NCI-H2196 treated with DMSO at 0.1 percent for 48 hours (cell line): ENCODE results near the gene GABARAPL1.
"Not testable (repeated sequence)": the region's sequence is repeated elsewhere in the genome, so short reads cannot be mapped to it uniquely, and the experiment has no call there.

Experiments used
- DNase-seq: peaks from one replicate; lab custom pipeline; 2025; ENCODE audit not compliant: unreplicated experiment; lab: John Stamatoyannopoulos, UW

Gene GABARAPL1

DNA sequence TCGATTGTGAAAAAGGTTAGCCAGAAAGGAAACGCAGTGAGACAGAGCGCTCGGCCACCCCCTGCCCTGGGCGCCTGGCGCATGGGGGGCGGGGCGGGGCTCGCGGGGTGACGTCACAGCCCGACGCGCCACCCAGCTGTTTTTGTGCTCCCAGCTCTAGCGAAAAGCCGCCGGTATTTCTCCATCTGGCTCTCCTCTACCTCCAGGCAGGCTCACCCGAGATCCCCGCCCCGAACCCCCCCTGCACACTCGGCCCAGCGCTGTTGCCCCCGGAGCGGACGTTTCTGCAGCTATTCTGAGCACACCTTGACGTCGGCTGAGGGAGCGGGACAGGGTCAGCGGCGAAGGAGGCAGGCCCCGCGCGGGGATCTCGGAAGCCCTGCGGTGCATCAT, at the start of gene GABARAPL1:
Gene GABARAPL1, plus strand, starts transcription at position 139 of the 393 bp plus-strand sequence. Its CDS starts 253 bp downstream, at position 392.
- DNase-seq = peak; percentile 25

DNA sequence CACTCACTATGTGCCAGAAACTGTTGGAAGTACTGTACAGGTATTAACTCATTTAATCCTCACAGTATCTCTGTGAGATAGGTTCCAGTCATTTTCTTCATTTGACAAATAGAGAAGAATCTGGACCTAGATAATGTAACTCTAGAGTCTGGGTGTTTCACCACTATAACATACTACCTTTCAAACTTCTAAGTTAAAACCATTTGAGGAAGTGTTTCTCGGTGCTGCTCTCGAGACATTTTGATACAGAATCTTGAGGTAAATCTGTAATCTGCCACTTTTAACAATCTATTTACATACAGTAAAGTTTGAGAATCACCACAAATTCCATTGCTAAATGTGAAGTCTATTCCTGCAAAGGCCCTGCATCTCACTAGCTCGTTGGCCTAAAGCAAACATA, 49.6 kb upstream of the GABARAPL1 start:
- no peak for DNase-seq

DNA sequence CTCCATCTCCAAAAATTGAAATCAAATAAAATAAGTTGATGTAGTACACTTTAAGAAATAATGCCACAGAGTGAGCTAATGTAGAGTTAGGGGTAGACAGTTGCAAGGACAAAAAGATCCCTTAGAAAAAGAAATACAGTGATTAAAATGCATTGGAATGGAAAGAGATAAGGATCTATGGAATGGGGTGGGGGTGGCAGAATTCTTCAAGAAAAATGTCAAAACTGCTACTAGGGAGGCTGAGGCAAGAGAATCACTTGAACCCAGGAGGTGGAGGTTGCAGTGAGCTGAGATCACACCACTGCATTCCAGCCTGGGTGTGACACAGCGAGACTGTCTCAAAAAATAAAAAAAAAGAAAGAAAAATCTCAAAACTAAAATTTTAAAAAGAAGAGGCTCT, 47.3 kb upstream of the GABARAPL1 start:
- no peak for DNase-seq

DNA sequence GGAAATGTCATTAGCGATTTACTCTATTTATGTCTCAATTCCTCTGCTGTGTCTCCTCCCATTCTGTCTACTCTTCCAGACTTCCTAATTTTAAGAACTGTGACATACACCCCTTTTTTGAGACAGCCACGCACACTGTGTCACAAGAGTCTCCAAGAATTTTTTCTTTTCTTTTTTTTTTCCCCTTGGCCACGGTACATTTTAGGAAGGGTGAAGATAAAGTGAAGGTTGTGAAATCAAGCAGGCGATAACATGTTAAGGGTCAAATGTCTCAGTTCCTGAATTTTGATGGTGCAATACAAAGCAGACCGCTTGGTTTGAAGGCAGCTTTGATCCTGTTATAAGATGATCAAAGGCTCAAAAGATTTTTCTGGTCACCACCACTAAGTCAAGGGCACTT, 45.1 kb upstream of the GABARAPL1 start:
- no peak for DNase-seq

DNA sequence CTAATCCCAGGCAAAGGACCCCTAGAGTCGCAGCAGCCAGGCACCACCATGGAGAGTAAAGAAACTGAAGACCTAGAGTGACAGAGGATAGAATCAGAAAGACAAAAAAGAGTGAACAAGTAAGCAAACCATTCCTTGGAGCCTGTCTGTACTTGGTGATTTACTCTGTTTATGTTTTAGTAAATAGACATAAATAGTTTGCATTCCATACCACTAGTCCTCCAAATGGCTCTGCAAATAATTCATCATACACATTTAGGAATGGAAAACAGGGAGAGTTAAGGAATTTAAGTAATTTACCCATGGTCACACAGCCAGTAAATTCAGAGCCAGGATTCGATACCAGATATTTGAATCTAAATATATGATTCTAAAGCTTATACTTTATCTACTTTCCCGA, 43.6 kb upstream of the GABARAPL1 start:
- DNase-seq = no peak

DNA sequence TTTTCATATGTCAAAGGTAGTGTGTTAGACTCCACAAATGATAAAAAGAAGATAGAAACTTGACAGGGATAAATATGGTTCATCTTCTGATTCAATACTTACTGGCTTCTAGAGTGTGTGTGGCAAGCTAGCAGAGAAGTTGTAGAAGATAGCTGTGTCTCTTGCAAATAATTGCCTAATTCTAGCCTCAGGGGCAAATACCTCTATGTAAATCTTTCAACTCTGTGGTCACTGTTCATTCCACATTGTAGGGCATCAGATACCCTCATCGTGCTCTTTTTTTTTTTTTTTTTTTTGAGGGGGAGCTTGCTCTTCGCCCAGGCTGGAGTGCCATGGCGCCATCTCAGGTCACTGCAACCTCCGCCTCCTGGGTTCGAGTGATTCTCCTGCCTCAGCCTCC, 42.5 kb upstream of the GABARAPL1 start:
- DNase-seq = no peak

DNA sequence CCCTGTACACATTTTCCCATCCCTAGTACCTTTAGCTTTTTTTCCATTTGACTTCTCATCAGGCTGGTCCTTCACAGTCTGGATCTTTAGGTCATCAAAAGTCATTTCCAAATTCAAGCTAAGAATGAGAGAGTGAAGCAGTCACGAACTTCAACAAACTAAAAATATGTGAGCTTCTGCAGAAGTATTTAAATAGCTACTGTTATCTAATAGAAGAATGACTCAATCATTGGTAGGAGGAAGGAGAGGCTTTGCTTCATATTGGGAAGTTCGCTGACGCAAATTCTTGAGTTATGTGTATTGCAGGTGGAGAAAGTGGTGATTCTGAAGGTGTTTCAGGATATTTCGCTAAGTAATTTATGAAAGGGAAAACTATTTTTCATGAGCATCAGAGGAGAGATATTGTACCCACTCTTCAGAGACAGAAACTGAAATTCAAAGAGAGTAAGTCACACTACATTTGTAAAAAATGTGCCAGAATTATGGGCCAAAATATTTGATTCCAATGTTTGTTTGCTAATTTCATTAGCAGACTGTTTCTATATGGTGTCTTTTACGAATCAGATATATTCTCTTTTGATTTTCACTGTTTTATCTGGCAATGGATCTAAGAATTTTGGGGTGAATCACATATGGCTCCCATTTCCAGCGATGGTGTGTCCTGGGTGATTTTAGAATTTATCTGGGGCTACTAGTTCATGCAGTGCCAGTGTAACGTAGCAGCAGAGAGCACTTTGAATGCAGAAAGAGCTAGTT, 40.5 kb upstream of the GABARAPL1 start, which contains the start of gene OLR1:
Gene OLR1, minus strand, starts transcription at position 160 of the 756 bp plus-strand sequence. Its CDS starts 55 bp downstream, at position 105.
- DNase-seq = no peak

DNA sequence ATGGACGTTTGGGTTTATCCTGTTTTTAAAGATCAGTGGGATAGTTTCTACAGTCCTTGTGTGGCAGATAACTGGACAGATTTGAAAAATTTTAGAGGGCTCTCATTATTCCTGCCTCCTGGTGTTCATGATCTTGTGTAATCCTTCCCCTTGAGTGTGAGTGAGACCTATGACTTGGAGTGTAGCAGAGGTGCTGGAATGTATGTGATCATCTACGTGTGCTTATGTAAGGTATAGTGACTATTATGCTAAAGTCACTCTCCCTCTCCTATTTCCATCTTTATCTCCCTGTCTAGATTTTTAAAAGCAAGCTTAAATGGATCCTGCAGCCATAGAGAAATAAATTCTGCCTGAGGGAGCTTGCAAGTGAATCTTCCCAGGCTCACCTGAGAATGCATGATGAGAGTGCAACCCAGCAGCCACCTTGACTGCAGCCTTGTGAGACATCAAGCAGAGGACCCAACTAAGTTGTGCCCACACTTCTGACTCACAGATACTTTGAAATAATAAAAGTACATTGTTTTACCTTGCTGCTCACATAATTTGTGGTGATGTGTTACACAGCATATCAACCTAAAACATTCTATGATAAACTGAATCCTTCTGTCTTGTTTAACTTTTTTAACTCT, 37.6 kb upstream of the GABARAPL1 start:
- DNase-seq = no peak

DNA sequence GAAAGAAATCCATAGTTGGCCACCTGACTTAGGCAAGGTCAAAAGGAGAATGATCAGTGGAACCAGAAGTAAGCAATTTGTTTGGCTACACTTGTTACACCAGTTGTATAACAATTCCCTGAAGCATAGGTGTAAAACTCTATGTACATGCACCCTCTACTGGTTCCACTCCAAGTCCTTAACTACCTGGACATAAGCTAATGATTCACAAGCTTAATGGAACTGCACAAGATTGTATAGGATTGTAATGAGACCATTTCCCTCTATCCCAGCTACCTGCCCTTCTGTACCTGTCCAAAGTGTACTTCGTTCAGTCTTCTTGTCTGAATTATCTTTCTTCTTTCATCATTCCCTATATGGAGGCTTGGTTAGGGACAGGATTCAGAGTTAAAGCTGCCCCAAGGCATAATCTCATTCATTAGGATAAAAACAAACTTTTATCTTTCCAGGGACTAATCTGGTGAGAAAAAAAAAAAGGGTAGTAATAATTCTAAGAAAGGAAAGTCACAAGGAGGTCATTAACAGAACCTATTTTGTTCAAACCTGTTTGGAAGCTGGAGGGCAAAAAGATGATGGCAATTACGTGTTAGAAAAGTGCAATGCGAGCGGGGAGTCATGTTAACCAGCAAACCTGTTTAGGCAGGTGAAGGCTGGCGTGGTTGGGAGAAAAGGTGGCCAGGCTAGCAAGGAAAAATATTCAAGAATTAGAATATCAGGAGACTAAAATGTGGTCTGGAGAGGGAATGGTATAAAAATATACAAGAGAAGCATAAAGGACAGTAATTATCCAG, 36.6 kb upstream of the GABARAPL1 start:
- DNase-seq = no peak

DNA sequence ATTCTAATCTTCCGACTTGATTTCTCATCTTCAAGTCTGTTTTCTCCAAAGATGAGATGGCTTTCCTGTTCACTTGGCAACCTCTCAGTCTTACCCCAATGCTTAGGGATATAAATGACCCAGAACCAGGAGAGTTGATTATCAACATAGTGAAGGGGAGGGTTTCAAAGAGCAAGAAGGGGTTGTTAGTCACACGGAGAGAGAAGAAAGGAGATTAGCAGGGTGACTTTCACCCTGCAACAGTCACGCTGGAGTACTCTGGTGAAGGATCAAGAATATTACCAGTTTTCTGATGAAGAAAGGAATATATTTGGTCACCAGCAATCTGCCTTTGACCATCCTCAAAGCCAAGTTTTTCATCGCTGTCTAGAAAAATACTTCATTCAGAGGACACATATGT, 33.9 kb upstream of the GABARAPL1 start, which contains the start of gene TMEM52B:
Gene TMEM52B, plus strand, starts transcription at position 212 of the 400 bp plus-strand sequence. CDS start 543 bp downstream, outside the sequence.
- no peak for DNase-seq

DNA sequence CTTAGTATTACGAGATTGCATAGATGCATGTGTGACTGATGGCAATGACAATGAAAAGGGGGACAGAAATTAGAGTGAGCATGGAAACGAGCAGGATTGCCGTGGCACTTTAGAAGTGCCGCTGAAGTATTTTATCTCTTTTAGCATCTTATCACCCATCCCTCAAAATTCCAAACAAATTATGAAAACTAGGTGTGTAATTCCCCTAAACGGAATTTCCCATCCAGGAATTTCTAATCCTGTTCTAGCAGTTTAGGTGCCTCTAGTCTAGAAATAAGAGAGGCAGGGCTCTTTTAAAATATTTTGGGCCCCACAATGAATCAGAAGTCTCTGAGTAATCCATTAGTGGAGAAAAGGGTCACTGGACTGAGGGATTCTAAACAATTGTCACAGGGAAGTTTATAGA, 32.9 kb upstream of the GABARAPL1 start:
- DNase-seq = no peak

DNA sequence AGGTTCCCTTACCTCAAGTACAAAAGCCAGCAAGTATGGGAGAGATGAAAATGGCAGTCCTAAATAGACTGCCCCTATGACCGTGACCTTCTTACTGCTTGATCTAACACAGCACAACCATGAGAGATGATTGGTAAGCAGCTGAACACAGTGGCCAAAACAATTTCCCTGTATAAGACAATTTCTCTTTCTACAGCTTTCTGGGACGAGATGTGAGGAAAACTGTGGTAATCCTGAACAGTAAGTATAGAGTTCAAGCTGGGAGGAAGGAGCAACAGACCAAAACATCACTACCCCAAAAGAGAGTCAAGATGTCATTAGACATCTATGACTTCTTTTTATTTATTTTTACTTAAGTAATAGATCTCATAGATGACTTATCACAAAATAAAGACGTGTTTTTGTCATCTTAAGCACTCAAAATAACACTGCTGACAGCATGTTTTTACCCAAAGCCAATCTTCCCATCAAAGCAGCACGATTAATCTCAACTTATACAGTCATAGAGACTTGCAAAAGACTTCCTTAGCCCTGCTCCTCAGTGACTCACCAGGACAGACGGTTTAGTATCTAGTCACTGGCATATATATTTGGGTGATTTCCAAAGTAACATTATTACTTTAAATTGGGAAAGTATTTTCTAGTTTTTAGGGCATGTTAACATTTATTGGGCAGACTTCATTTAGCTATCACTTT, 30.2 kb upstream of the GABARAPL1 start:
- no peak for DNase-seq

DNA sequence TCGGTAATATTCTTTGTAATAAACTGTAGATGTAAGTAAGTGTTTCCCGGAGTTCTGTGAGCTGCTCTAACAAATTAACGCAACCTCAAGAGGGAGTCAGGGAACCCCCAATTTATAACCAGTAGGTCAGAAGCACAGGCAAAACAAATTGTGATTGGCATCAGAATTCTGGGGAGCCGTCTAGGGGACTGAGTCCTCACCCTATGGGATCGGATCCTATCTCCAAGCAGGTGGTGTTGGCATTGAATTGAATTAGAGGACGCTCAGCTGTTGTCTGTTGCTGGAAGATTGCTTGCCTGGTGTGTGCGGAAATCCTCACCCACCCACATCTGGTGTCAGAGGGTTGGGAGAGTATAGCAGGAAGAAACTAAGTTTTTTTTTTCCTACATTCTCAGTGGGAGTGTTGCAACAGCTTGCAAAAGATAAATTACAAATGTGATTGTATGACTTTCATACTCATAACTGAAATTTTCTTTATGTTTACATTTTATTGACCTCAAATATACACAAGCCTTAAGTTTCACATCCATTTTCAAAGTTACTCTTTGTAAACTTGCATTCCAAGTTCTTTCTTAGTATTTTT, 28.3 kb upstream of the GABARAPL1 start:
- DNase-seq = no peak

DNA sequence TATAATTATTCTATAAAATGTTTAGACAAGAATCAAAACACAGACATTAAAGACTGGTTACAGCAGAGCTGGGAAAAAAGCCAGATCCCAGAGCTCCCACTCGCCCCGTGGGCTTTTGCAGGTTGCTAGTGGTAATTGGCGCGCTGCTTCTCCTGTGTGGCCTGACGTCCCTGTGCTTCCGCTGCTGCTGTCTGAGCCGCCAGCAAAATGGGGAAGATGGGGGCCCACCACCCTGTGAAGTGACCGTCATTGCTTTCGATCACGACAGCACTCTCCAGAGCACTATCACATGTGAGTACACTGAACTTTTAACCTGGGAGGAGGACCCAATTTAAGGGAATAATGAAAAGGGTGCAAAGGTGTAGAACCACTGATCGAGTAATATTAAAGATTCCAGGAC, 26.4 kb upstream of the GABARAPL1 start:
- DNase-seq = no peak

DNA sequence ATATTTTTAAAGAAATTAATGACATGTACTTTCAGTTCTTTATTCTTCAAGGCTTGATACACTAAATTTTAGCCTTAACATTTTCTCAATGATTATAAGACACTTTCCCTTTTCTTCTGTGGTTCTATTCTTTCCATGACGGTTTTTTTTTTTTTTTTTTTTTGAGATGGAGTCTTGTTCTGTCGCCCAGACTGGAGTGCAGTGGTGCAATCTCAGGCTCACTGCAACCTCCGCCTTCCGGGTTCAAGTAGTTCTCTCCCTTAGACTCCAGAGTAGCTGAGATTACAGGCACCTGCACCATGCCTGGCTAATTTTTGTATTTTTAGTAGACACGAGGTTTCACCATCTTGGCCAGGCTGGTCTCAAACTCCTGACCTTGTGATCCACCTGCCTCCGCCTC, 25.7 kb upstream of the GABARAPL1 start:
- not testable (repeated sequence) for DNase-seq

DNA sequence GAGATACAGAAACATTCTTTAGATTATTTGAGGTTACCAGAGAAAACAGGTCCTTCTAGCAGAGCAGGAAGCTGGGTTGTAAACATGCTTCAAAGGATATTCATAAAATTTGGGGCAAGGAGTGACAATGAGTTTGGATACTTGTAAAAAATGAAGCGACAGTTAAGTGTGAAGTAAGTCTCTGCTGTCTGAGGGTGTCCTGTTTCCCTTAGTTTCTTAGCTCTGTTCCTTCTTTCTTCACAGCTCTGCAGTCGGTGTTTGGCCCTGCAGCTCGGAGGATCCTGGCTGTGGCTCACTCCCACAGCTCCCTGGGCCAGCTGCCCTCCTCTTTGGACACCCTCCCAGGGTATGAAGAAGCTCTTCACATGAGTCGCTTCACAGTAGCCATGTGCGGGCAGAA, 23.0 kb upstream of the GABARAPL1 start:
- no peak for DNase-seq

DNA sequence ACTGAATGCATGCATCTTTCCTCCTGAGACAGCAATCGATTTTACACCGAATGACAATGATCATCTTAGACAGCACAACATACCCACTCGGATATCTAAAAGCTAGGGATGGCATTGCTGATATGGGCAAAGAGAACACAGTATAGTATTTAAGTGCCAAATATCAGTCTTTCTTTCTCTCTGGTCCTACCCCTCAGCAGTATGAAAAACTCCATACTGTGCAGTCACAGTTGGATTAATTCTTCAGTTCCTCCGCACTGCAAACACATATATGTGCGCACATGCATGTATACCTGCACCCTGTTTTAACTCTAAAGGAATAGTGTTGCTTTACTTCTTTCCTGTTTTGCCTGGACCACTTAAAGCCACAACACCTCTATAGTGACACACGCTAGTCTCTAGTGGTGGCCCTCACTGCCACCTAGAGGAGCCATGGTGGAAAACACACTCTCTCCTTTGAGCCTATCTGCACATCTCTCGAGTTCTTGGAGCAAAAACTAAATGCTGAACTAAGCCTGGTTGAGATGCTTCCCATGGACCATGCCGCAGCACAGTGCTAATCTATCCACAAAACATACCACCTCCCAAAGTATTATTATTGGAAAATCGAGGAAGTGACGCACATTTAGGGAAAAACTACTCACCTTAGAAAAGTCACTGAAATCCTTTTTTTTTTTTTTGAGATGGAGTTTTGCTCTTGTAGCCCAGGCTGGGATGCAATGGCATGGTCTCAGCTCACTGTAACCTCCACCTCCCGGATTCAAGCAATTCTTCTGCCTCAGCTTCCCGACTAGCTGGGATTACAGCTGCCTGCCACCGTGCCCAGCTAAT, 21.9 kb upstream of the GABARAPL1 start:
- no peak for DNase-seq

DNA sequence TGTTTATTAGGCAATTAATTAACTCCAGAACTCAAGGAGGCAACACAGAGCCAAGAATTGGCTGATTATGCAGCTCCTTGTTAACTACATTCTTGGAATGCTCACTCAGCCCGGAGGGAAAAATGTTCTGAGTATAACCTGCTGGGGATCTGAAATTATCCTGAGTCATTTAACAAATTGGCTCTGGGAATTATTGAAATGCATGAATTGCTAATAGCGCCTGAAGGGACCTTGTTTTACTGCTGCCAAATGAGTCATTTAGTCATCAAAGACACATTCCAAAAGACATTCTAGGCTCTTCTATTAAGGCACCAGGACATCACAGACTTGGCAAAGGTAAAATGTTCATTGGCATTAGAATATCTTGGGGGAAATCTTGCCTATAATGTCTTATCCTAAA, 20.8 kb upstream of the GABARAPL1 start:
- DNase-seq = no peak

DNA sequence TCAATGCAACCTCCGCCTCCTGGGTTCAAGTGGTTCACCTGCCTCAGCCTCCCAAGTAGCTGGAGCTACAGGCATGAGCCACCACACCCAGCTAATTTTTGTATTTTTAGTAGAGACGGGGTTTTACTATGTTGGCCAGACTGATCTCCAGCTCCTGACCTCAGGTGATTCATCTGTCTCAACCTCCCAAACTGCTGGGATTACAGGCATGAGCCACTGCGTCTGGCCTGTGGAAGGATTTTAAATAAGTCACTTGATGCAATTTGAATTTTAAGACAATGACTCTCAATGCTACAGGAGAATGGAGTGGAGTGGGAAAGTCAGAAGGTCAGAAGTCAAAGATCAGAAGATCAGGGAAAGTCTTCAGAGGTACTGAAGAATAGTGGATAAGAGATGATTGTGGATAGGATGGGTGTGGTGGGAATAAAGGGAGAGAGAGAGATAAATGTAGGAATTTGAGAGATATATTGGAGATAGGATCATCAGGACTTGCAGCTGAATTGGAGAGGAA, 18.5 kb upstream of the GABARAPL1 start:
- no peak for DNase-seq

DNA sequence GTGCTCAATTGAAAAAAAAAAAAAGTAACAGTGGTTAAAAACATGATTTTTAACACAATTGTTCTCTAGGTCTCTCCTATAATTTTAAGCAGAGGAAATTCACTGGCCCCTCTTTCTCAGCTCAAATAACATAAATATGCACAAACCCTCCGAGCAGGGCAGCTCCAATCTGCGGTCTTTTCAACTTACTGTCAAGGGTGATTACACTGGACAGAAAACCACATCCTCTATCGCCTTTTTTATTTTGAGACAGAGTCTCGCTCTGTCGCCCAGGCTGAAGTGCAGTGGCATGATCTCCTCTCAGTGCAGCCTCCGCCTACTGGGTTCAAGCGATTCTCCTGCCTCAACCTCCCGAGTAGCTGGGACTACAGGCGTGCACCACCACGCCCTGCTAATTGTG, 16.5 kb upstream of the GABARAPL1 start:
- no peak for DNase-seq
